ENCODE measurements around the gene CALM3. TPM values are rescaled to one million over a fixed set of nuclear protein-coding genes. Genes with fewer than 3 reads are reported as not detected.

The CALM3 gene
- total RNA-seq, 3 donors from 2014 or later (not counting 1 experiment from before 2014, with no cell fraction given), result 218 to 272 (median 235) TPM

- peaks cover 46% of the 10 kb centered on the region for H3K4me1 ChIP-seq (ENCODE audit: control insufficient read depth, insufficient read depth, low read length)
- Mint-ChIP-seq H3K27me3 (ENCODE audit: low read depth in 2 of 2) (peaks cover 24 to 27% of the 10 kb centered on the region in 2 donors), H3K9me3 (no peaks in the 10 kb centered on the region), H3K4me3 (no peak overlapping the region), H3K27ac (no peak overlapping the region), H3K4me1 (peaks cover 0 to 12% of the 10 kb centered on the region in 2 donors), H3K36me3 (no peaks in the 10 kb centered on the region)
- H3K36me3 ChIP-seq (ENCODE audit: control insufficient read depth, insufficient read depth, low read length), result no peaks in the 10 kb centered on the region
- H3K27me3 ChIP-seq (ENCODE audit: control insufficient read depth, insufficient read depth, low read length), result peaks cover 36% of the 10 kb centered on the region
- 89% methylated on average over 14 of the region's 14 CpGs for WGBS (ENCODE audit: insufficient coverage)
- no peak overlapping the region for H3K4me3 ChIP-seq (ENCODE audit: low read length)
- H3K9me3 ChIP-seq (ENCODE audit: control insufficient read depth, insufficient read depth, low read length), result no peaks in the 10 kb centered on the region
- H3K27ac ChIP-seq (ENCODE audit: low read length), result no peak overlapping the region
- DNase-seq (peak in 1 of 2 donors; percentile 37), ATAC-seq (no peak)
- intact Hi-C loops (cut with micrococcal nuclease), result no loop called here
- TF ChIP-seq, protein P1, sequence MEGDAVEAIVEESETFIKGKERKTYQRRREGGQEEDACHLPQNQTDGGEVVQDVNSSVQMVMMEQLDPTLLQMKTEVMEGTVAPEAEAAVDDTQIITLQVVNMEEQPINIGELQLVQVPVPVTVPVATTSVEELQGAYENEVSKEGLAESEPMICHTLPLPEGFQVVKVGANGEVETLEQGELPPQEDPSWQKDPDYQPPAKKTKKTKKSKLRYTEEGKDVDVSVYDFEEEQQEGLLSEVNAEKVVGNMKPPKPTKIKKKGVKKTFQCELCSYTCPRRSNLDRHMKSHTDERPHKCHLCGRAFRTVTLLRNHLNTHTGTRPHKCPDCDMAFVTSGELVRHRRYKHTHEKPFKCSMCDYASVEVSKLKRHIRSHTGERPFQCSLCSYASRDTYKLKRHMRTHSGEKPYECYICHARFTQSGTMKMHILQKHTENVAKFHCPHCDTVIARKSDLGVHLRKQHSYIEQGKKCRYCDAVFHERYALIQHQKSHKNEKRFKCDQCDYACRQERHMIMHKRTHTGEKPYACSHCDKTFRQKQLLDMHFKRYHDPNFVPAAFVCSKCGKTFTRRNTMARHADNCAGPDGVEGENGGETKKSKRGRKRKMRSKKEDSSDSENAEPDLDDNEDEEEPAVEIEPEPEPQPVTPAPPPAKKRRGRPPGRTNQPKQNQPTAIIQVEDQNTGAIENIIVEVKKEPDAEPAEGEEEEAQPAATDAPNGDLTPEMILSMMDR (IDR thresholded peaks at IDR 0.05), result no peak
These were observed 36.1 kb downstream of the CALM3 start for GRCh38 chr19:46637224-46637623.

DNA sequence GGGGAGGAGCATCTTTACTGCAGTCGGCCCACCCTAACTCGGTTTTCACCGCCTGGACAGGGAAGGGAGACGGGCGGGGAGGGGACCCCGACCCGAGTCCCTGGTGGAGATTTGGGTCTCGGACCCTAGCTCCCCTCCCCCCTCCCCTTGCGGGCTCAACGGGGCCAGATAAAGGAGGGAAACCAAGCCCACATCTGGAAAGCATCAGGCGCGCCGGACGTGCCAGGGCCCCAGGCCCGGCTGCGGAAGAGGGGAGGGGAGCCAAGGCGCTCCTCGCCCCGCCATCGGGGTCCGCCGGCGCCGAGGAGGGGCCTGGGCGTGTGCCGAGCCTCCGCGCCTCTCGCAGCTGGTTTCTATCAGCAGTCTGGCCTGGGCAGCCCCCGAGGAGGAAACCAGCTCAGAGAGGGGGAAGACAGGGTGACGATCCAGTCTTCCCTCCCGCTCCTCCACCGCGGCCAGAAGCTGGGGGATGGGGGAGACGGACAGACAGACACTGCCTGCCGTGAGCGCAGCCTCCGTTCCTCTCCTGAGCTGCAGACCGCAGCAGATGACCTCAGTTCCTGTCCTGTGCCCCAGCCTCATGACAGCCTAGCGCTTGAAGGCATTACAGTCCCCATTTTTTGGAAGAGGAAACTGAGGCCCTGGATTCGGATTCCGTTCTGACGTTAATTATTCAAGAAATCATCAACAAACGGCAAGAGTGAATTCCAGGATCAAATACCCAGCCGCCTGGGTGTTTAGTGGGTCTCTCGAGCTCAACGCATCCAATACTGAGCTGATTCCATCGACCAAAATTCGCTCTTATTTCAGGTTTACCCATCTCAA, 38.4 kb downstream of the CALM3 start:
- Mint-ChIP-seq H3K36me3 (no peaks in the 10 kb centered on the region), H3K4me1 (no peaks in the 10 kb centered on the region), H3K27me3 (ENCODE audit: low read depth in 2 of 2) (peaks cover 21 to 22% of the 10 kb centered on the region in 2 donors), H3K4me3 (peak overlapping the region; percentile 32), H3K9me3 (no peaks in the 10 kb centered on the region), H3K27ac (no peak overlapping the region)
- H3K27ac ChIP-seq (ENCODE audit: low read length), result no peak overlapping the region
- intact Hi-C loops (cut with micrococcal nuclease), result no loop called here
- H3K4me1 ChIP-seq (ENCODE audit: control insufficient read depth, insufficient read depth, low read length), result peaks cover 30% of the 10 kb centered on the region
- TF ChIP-seq, protein P1 (IDR thresholded peaks at IDR 0.05), result no peak
- 8% methylated on average over 48 of the region's 49 CpGs for WGBS (ENCODE audit: insufficient coverage)
- H3K9me3 ChIP-seq (ENCODE audit: control insufficient read depth, insufficient read depth, low read length), result no peaks in the 10 kb centered on the region
- peak in 1 of 2 donors; percentile 48 for DNase-seq
- peaks cover 24% of the 10 kb centered on the region for H3K27me3 ChIP-seq (ENCODE audit: control insufficient read depth, insufficient read depth, low read length)
- peak overlapping the region; percentile 31 for H3K4me3 ChIP-seq (ENCODE audit: low read length)
- peak; percentile 13 to 19 (median 19) for ATAC-seq
- H3K36me3 ChIP-seq (ENCODE audit: control insufficient read depth, insufficient read depth, low read length), result no peaks in the 10 kb centered on the region

DNA sequence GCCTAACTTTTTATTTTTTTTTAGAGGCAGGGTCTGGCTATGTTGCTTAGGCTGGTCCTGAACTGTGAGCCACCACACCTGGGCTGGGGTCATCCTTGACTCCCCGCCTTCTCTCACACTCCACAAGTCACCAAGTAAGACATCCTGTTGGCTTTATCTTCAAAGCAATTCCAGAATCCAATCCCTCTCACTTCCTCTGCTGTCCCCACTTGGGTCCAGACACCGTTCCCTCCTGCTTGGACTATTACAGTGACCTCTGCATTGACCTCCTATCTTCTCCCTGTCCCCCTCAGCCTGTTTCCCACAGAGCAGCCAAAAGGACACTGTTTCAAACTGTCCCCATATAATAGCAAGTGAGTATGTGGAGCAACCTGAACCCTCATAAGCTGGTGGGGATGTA, 39.5 kb downstream of the CALM3 start:
- Histone ChIP-seq H3K36me3 (ENCODE audit: control insufficient read depth, insufficient read depth, low read length) (no peaks in the 10 kb centered on the region), H3K27ac (ENCODE audit: low read length) (no peak overlapping the region), H3K9me3 (ENCODE audit: control insufficient read depth, insufficient read depth, low read length) (no peaks in the 10 kb centered on the region), H3K4me1 (ENCODE audit: control insufficient read depth, insufficient read depth, low read length) (peaks cover 25% of the 10 kb centered on the region), H3K4me3 (ENCODE audit: low read length) (no peak overlapping the region), H3K27me3 (ENCODE audit: control insufficient read depth, insufficient read depth, low read length) (peaks cover 16% of the 10 kb centered on the region)
- H3K4me3 Mint-ChIP-seq, result peak overlapping the region; percentile 39
- 89% methylated on average over 2 of the region's 2 CpGs for WGBS (ENCODE audit: insufficient coverage)
- H3K36me3 Mint-ChIP-seq, result no peaks in the 10 kb centered on the region
- H3K27ac Mint-ChIP-seq, result no peak overlapping the region
- H3K9me3 Mint-ChIP-seq, result no peaks in the 10 kb centered on the region
- H3K27me3 Mint-ChIP-seq (ENCODE audit: low read depth in 2 of 2), result peaks cover 18 to 24% of the 10 kb centered on the region in 2 donors
- intact Hi-C loops (cut with micrococcal nuclease), result no loop called here
- DNase-seq (no peak), ATAC-seq (no peak)
- TF ChIP-seq, protein P1 (IDR thresholded peaks at IDR 0.05), result no peak
- no peaks in the 10 kb centered on the region for H3K4me1 Mint-ChIP-seq

All from natural killer cell (primary cell).